Ovary (tissue), 9 donors: ENCODE measurements around the gene UBXN4. TPM values are rescaled to one million over a fixed set of nuclear protein-coding genes. Genes with fewer than 3 reads are reported as not detected.

Experiments
- DNase-seq, 5 donors: peaks; one replicate each; pipeline ENCODE4 v3.0.0-alpha.2; 2019 to 2020
- H3K27ac ChIP-seq, 2 donors: fragments of 200-600 bp; one replicate each; pipeline versions ENCODE4 v1.5.1 to v1.8.0; 2019 to 2022
- H3K27me3 ChIP-seq: fragments of 200-600 bp; one replicate; pipeline ENCODE4 v1.8.0; 2022
- H3K36me3 ChIP-seq: fragments of 200-600 bp; sonication (generic); one replicate; pipeline ENCODE4 v1.5.1; 2019
- H3K4me1 ChIP-seq: one replicate; pipeline ENCODE4 v1.8.1; 2013; ENCODE audit warnings: mild to moderate bottlenecking, moderate library complexity; ENCODE audit not compliant: insufficient read depth
- H3K4me3 ChIP-seq: fragments of 200-600 bp; sonication (generic); one replicate; pipeline ENCODE4 v1.5.1; 2017
- H3K9me3 ChIP-seq, 2 donors: fragments of 200-600 bp in 1 of 2; sonication (generic) in 1 of 2; one replicate each; pipeline versions ENCODE4 v1.5.1 to v1.8.1; 2013 to 2019; ENCODE audit warnings: mild to moderate bottlenecking in 1 of 2, moderate library complexity in 1 of 2
- EP300 ChIP-seq: sonication (generic); formaldehyde crosslinking; IDR thresholded peaks from one replicate; pipeline ENCODE4 v1.6.1; 2017; ENCODE audit warnings: antibody characterized with exemption
- POLR2A ChIP-seq: fragments of 450-650 bp; IDR thresholded peaks from one replicate; pipeline ENCODE4 v1.6.1; 2017; ENCODE audit warnings: antibody characterized with exemption, mild to moderate bottlenecking, moderate library complexity
- WGBS, 3 donors: extraction: QIAGEN DNeasy Blood & Tissue Kit in 1 of 3; methylation state at CpG; one replicate each; pipeline versions ENCODE4 v1.1.5 to v1.1.7; 2013 to 2017; 5-methylcytosine and 5-hydroxymethylcytosine counted together
- intact Hi-C, 4 donors: fragments of 100-400 bp; cut with DNase I; formaldehyde crosslinking; loops; one replicate each; pipeline versions ENCODE4 v1.11.0 to v1.15.1; 2022 to 2023
- polyA plus RNA-seq, 2 donors: library from polyadenylated mRNA; stranded (reverse); fragments of 200-250 nt in 1 of 2; fragments of 350-450 nt in 1 of 2; fragmentation: Illumina TruSeq in 1 of 2; extraction: RNeasy Lipid Tissue Mini Kit (QIAGEN cat#74804) in 1 of 2; gene quantifications; one replicate each; pipeline ENCODE4 v1.2.3, GENCODE V29; 2013 to 2014
- total RNA-seq, 7 donors: library from RNA; depleted of rRNA in 2 of 7; stranded (reverse); fragments of >200 nt in 2 of 7; fragmentation: NEBNext Ultra II Directional in 3 of 7; extraction: Animal tissue kit (Norgen Biotek cat#: 25700) in 3 of 7; gene quantifications; one replicate each; pipeline versions ENCODE4 v1.1.0 to v1.2.4, GENCODE V29; 2016 to 2023
- TF ChIP-seq, protein P1 (sequence below), 3 donors: fragments of 450-650 bp in 2 of 3; fragments of 200-600 bp in 1 of 3; IDR thresholded peaks; one replicate each; pipeline versions ENCODE4 v1.5.1 to v1.8.0; 2016 to 2022; ENCODE audit warnings: antibody characterized with exemption in 3 of 3, mild to moderate bottlenecking in 1 of 3
- donor health status: DM: no; HTN: no; CAD: no; lungs with moderate emphysema.
- donor health status: DM: no; HTN: no; CAD: no.
- donor health status: Bipolar disorder and iron deficiency.
- donor health status: DM: yes; HTN: yes; CAD: no.
- donor health status: DM: no; HTN: no; CAD: no.
- donor health status: DM: yes; HTN: yes; CAD: no.

UBXN4 gene
- total and polyA plus RNA-seq, 9 donors: 46.6 to 101 (median 82.0) TPM

DNA sequence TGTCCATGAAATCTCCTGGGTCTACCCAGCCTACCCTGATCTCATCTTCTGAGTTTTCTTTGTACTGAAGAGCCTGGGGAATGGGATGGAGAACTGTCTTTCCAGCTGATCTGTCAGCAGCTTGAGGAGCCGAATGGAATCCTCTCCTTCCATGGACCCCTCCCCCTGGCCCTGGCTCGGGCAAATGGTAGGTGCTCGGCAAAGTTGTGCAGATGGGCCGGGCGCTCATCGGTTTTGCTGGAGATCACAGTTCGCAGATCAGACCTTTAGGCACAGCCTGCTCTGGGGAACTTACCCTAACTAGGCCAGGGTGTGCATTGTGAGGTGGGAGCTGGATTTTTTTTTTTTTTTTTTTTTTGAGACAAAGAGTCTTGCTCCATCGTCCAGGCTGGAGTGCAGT, 55.0 kb downstream of the UBXN4 start:
- Histone ChIP-seq H3K27me3 (no peaks in the 10 kb centered on the region), H3K36me3 (no peaks in the 10 kb centered on the region)
- intact Hi-C loops: no loop called here

DNA sequence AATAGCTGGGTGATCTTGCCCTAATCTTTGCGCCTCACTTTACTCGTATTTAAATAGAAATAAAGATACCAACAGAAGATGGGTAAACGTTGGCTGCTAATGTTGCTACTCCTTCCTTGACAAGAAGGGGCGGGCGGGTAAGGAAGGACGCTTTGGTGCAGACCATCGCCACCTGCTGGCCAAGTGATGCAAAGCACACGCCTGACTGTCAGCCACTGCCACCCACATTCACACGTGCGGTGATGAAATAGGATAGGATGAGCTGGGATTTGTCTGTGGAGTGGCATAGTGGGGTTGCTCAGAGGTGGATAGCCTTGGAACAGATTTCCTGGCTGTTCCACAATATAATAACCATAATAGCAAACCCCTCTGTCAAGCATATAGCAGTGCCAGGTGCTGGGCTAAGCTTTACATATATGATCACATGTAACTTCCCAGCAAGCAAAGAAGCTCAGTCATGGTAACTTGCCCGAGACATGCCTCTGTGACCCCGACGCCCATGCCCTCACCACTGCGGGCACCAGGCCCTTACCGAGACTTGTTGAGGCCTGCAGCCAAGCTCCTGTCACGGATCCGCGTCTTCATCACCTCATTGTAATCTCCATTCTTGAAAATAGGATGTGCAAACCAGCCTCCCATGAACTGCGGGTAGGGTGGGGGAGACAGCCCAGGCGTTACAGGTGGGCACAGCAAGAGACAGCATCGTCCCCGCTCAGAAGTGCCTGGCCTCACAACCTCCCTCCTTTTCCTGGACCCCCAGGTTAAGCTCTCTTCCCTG, 56.0 kb downstream of the UBXN4 start:
- peak; percentile 51 to 74 (median 64) for DNase-seq
- H3K27me3 ChIP-seq: no peaks in the 10 kb centered on the region
- intact Hi-C loops: no loop called here
- TF ChIP-seq, protein P1, sequence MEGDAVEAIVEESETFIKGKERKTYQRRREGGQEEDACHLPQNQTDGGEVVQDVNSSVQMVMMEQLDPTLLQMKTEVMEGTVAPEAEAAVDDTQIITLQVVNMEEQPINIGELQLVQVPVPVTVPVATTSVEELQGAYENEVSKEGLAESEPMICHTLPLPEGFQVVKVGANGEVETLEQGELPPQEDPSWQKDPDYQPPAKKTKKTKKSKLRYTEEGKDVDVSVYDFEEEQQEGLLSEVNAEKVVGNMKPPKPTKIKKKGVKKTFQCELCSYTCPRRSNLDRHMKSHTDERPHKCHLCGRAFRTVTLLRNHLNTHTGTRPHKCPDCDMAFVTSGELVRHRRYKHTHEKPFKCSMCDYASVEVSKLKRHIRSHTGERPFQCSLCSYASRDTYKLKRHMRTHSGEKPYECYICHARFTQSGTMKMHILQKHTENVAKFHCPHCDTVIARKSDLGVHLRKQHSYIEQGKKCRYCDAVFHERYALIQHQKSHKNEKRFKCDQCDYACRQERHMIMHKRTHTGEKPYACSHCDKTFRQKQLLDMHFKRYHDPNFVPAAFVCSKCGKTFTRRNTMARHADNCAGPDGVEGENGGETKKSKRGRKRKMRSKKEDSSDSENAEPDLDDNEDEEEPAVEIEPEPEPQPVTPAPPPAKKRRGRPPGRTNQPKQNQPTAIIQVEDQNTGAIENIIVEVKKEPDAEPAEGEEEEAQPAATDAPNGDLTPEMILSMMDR (IDR thresholded peaks at IDR 0.05): peak in 2 of 3 donors; percentile 33
- TF ChIP-seq EP300: no peak
- no peaks in the 10 kb centered on the region for H3K9me3 ChIP-seq
- H3K27ac ChIP-seq: no peak overlapping the region
- H3K4me1 ChIP-seq: no peaks in the 10 kb centered on the region
- no peak overlapping the region for H3K4me3 ChIP-seq
- no peaks in the 10 kb centered on the region for H3K36me3 ChIP-seq
- 50 to 51% (median 51%) methylated on average over 22 of the region's 22 CpGs for WGBS, 3 donors

More for the DNA sequence above, 55.0 kb downstream of the UBXN4 start:
- no peak overlapping the region for H3K27ac ChIP-seq
- no peak overlapping the region for H3K4me3 ChIP-seq
- TF ChIP-seq, protein P1 (IDR thresholded peaks at IDR 0.05): no peak
- no peak for TF ChIP-seq POLR2A
- no peak for TF ChIP-seq EP300
- 94 to 97% (median 96%) methylated on average over 8 of the region's 8 CpGs for WGBS, 3 donors
- no peak for DNase-seq
- H3K4me1 ChIP-seq: no peaks in the 10 kb centered on the region
- H3K9me3 ChIP-seq: no peaks in the 10 kb centered on the region

DNA sequence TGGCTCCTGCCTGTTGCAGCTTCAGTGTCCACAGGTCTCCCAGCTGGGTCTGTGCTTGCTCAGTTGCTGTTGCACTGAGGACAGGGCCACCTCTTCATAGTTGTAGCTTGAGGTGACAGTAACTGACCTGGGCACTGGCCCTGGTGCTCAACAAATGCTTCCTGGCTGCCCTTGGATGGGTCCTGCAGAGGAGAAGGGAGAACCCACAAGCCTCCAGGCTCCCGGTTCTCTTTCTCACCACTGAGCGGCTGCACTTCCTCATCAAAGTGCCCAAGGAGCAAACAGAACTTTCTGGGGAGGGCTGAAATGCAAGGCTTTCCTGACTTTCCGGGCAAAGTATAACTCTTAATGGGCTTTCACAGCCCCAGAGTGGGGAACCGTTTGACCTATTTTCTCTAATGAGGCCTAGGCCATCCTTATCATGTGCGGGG, 56.6 kb downstream of the UBXN4 start:
- no peaks in the 10 kb centered on the region for H3K4me1 ChIP-seq
- TF ChIP-seq EP300 (no peak), POLR2A (no peak)
- TF ChIP-seq, protein P1 (IDR thresholded peaks at IDR 0.05): no peak
- H3K4me3 ChIP-seq: no peak overlapping the region
- no peaks in the 10 kb centered on the region for H3K36me3 ChIP-seq
- intact Hi-C loops: no loop called here
- H3K27me3 ChIP-seq: no peaks in the 10 kb centered on the region
- H3K9me3 ChIP-seq: no peaks in the 10 kb centered on the region
- no peak overlapping the region for H3K27ac ChIP-seq
- no peak for DNase-seq
- 67 to 77% (median 74%) methylated on average over 5 of the region's 5 CpGs for WGBS, 3 donors

DNA sequence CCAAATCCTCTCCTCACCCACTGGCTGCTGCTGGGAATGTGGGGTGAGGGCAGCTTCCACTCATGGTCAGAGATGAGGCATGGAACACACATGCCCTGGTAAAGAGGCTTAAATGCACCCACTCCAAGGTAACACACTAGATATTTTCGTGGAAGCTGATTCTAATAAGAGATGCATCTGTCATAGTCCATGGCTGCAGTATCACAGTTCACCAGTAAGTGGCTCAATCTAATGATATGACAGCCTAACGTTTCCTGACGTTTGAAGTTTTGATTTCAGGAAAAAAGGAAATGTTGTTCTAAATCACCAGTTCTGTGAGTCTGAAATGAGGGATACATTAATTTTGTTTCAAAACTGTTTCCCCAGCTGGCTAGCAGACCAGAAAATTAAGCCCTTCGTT, 57.1 kb downstream of the UBXN4 start:
- WGBS, 3 donors: 41 to 55% (median 44%) methylated on average over 4 of the region's 4 CpGs

More for the DNA sequence above, 57.1 kb downstream of the UBXN4 start:
- Histone ChIP-seq H3K36me3 (no peaks in the 10 kb centered on the region), H3K9me3 (no peaks in the 10 kb centered on the region), H3K27me3 (no peaks in the 10 kb centered on the region), H3K27ac (no peak overlapping the region), H3K4me1 (no peaks in the 10 kb centered on the region), H3K4me3 (no peak overlapping the region)
- TF ChIP-seq, protein P1 (IDR thresholded peaks at IDR 0.05): no peak
- TF ChIP-seq POLR2A: no peak
- TF ChIP-seq EP300: no peak
- no peak for DNase-seq
- intact Hi-C loops: no loop called here
